Liver (tissue), 9 donors: ENCODE measurements around the gene SERINC3. TPM values are rescaled to one million over a fixed set of nuclear protein-coding genes. Genes with fewer than 3 reads are reported as not detected.

Source experiments
- DNase-seq: peaks from one replicate; pipeline ENCODE4 v3.0.0-alpha.2; 2017; ENCODE audit warnings: low spot score
- H3K27ac ChIP-seq, 2 donors: one replicate each; pipeline ENCODE4 v1.7.0; 2013; ENCODE audit warnings: inconsistent platforms in 2 of 2, low read length in 2 of 2, control low read depth in 1 of 2, low read depth in 1 of 2, mild to moderate bottlenecking in 1 of 2
- H3K27me3 ChIP-seq, 4 donors: one replicate each; pipeline versions ENCODE4 v1.6.1 to v1.7.0; 2013; ENCODE audit warnings: low read length in 3 of 4, inconsistent platforms in 1 of 4, mild to moderate bottlenecking in 1 of 4, moderate library complexity in 1 of 4; ENCODE audit not compliant: control insufficient read depth in 4 of 4, insufficient read depth in 4 of 4
- H3K36me3 ChIP-seq, 4 donors: one replicate each; pipeline versions ENCODE4 v1.6.1 to v1.7.0; 2013; ENCODE audit warnings: low read length in 3 of 4, mild to moderate bottlenecking in 3 of 4, low read depth in 1 of 4, moderate library complexity in 1 of 4; ENCODE audit not compliant: control insufficient read depth in 4 of 4, insufficient read depth in 3 of 4
- H3K4me1 ChIP-seq, 4 donors: one replicate each; pipeline versions ENCODE4 v1.6.1 to v1.7.0; 2013; ENCODE audit warnings: low read length in 3 of 4, mild to moderate bottlenecking in 3 of 4, moderate library complexity in 1 of 4; ENCODE audit not compliant: control insufficient read depth in 4 of 4, insufficient read depth in 4 of 4
- H3K4me3 ChIP-seq, 3 donors: one replicate each; pipeline versions ENCODE4 v1.6.1 to v1.7.0; 2013; ENCODE audit warnings: low read length in 3 of 3, control low read depth in 1 of 3, low read depth in 1 of 3, mild to moderate bottlenecking in 1 of 3
- H3K9ac ChIP-seq, 2 donors: one replicate each; pipeline ENCODE4 v1.7.0; 2013; ENCODE audit warnings: low read length in 2 of 2, mild to moderate bottlenecking in 2 of 2, moderate library complexity in 2 of 2, control low read depth in 1 of 2, low read depth in 1 of 2
- H3K9me3 ChIP-seq, 4 donors: one replicate each; pipeline versions ENCODE4 v1.6.1 to v1.7.0; 2013; ENCODE audit warnings: low read length in 3 of 4; ENCODE audit not compliant: control insufficient read depth in 4 of 4
- ATF3 ChIP-seq: IDR thresholded peaks from 2 replicates; pipeline ENCODE4 v1.6.1; 2016; ENCODE audit warnings: antibody characterized with exemption
- EGR1 ChIP-seq, 2 donors: IDR thresholded peaks; 2 replicates each; pipeline ENCODE4 v1.6.1; 2016 to 2018; ENCODE audit warnings: antibody characterized with exemption in 2 of 2, low read depth in 2 of 2
- FOXA1 ChIP-seq: IDR thresholded peaks from 2 replicates; pipeline ENCODE4 v1.6.1; 2016; ENCODE audit warnings: antibody characterized with exemption
- FOXA2 ChIP-seq: IDR thresholded peaks from 2 replicates; pipeline ENCODE4 v1.6.1; 2016; ENCODE audit warnings: antibody characterized with exemption
- GABPA ChIP-seq, 2 donors: IDR thresholded peaks in 1 of 2; conservative IDR thresholded peaks in 1 of 2; 2 replicates each; pipeline ENCODE4 v1.6.1; 2016; ENCODE audit warnings: antibody characterized with exemption in 2 of 2, mild to moderate bottlenecking in 1 of 2, moderate library complexity in 1 of 2
- HNF4A ChIP-seq, 2 donors: conservative IDR thresholded peaks; 2 replicates each; pipeline ENCODE4 v1.6.1; 2016; ENCODE audit warnings: antibody characterized with exemption in 2 of 2, mild to moderate bottlenecking in 2 of 2
- HNF4G ChIP-seq: IDR thresholded peaks from 2 replicates; pipeline ENCODE4 v1.6.1; 2016; ENCODE audit warnings: antibody characterized with exemption
- JUND ChIP-seq, 2 donors: IDR thresholded peaks; 2 replicates each; pipeline ENCODE4 v1.6.1; 2016; ENCODE audit warnings: antibody characterized with exemption in 2 of 2
- MAX ChIP-seq: IDR thresholded peaks from 2 replicates; pipeline ENCODE4 v1.6.1; 2016; ENCODE audit warnings: antibody characterized with exemption
- NR2F2 ChIP-seq: IDR thresholded peaks from 2 replicates; pipeline ENCODE4 v1.6.1; 2016; ENCODE audit warnings: antibody characterized with exemption
- RAD21 ChIP-seq, 2 donors: IDR thresholded peaks; 2 replicates each; pipeline ENCODE4 v1.6.1; 2016; ENCODE audit warnings: antibody characterized with exemption in 2 of 2, mild to moderate bottlenecking in 2 of 2
- RXRA ChIP-seq, 2 donors: IDR thresholded peaks; 2 replicates each; pipeline ENCODE4 v1.6.1; 2017 to 2018; ENCODE audit warnings: antibody characterized with exemption in 2 of 2, mild to moderate bottlenecking in 1 of 2
- SP1 ChIP-seq: IDR thresholded peaks from 2 replicates; pipeline ENCODE4 v1.6.1; 2018; ENCODE audit warnings: antibody characterized with exemption, mild to moderate bottlenecking
- TAF1 ChIP-seq: conservative IDR thresholded peaks from 2 replicates; pipeline ENCODE4 v1.6.1; 2016; ENCODE audit warnings: antibody characterized with exemption, mild to moderate bottlenecking
- WGBS: extraction: QIAGEN DNeasy Blood & Tissue Kit; methylation state at CpG from one replicate; pipeline ENCODE4 v1.1.7; 2013; 5-methylcytosine and 5-hydroxymethylcytosine counted together
- polyA plus RNA-seq, 2 donors: library from polyadenylated mRNA; stranded (reverse) in 1 of 2; unstranded in 1 of 2; fragments of 200-250 nt in 1 of 2; fragments of >200 nt in 1 of 2; fragmentation: Nextera tagmentation in 1 of 2; extraction: Ambion mirVana in 1 of 2; gene quantifications; one replicate each; pipeline versions ENCODE4 v1.2.1 to v1.2.3, GENCODE V29; 2013 to 2015
- total RNA-seq, 2 donors: library from RNA; depleted of rRNA; stranded (reverse); fragments of >200 nt; gene quantifications; one replicate each; pipeline ENCODE4 v1.2.3, GENCODE V29; 2014
- TF ChIP-seq, protein P1 (sequence below): IDR thresholded peaks from 2 replicates; pipeline ENCODE4 v1.6.1; 2016; ENCODE audit warnings: antibody characterized with exemption, mild to moderate bottlenecking
- TF ChIP-seq, protein P2 (sequence below): fragments of 150-350 bp; IDR thresholded peaks from 2 replicates; pipeline ENCODE4 v1.5.1; 2017; ENCODE audit warnings: improper control_type of control experiment, low read depth, low read length; ENCODE audit not compliant: missing input control
- donor health status: healthy.
- donor health status: healthy.
- donor health status: healthy.
- donor health status: healthy.
- donor health status: healthy.

Gene SERINC3
- total and polyA plus RNA-seq, 4 donors: 51.1 to 70.0 (median 58.5) TPM

- H3K9me3 ChIP-seq: no peaks in the 10 kb centered on the region
- H3K36me3 ChIP-seq: peaks cover 13 to 79% (median 57%) of the 10 kb centered on the region in 4 donors
- H3K27me3 ChIP-seq: no peaks in the 10 kb centered on the region
- no peak overlapping the region for H3K27ac ChIP-seq
- H3K4me1 ChIP-seq: no peaks in the 10 kb centered on the region
- no peak for DNase-seq
- no peak overlapping the region for H3K9ac ChIP-seq
- WGBS: 84% methylated on average over 5 of the region's 5 CpGs
- TF ChIP-seq, protein P1, sequence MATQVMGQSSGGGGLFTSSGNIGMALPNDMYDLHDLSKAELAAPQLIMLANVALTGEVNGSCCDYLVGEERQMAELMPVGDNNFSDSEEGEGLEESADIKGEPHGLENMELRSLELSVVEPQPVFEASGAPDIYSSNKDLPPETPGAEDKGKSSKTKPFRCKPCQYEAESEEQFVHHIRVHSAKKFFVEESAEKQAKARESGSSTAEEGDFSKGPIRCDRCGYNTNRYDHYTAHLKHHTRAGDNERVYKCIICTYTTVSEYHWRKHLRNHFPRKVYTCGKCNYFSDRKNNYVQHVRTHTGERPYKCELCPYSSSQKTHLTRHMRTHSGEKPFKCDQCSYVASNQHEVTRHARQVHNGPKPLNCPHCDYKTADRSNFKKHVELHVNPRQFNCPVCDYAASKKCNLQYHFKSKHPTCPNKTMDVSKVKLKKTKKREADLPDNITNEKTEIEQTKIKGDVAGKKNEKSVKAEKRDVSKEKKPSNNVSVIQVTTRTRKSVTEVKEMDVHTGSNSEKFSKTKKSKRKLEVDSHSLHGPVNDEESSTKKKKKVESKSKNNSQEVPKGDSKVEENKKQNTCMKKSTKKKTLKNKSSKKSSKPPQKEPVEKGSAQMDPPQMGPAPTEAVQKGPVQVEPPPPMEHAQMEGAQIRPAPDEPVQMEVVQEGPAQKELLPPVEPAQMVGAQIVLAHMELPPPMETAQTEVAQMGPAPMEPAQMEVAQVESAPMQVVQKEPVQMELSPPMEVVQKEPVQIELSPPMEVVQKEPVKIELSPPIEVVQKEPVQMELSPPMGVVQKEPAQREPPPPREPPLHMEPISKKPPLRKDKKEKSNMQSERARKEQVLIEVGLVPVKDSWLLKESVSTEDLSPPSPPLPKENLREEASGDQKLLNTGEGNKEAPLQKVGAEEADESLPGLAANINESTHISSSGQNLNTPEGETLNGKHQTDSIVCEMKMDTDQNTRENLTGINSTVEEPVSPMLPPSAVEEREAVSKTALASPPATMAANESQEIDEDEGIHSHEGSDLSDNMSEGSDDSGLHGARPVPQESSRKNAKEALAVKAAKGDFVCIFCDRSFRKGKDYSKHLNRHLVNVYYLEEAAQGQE: no peak
- TF ChIP-seq NR2F2: no peak
- TF ChIP-seq GABPA (IDR thresholded peaks at IDR 0.05 in 1 of 2, conservative IDR thresholded peaks at IDR 0.05 in 1 of 2): no peak
- no peak for TF ChIP-seq RAD21 (IDR thresholded peaks at IDR 0.05)
- TF ChIP-seq SP1: no peak
- TF ChIP-seq TAF1: no peak
- no peak for TF ChIP-seq HNF4A (conservative IDR thresholded peaks at IDR 0.05)
- TF ChIP-seq HNF4G: no peak
- TF ChIP-seq FOXA2: no peak
- no peak for TF ChIP-seq ATF3
- no peak for TF ChIP-seq EGR1 (IDR thresholded peaks at IDR 0.05; ENCODE audit: low read depth in 2 of 2)
- no peak for TF ChIP-seq FOXA1
- TF ChIP-seq JUND (IDR thresholded peaks at IDR 0.05): no peak
- no peak for TF ChIP-seq RXRA (IDR thresholded peaks at IDR 0.05)
- H3K4me3 ChIP-seq: no peak overlapping the region
Observed at GRCh38 chr20:44491635-44492395, 30.1 kb downstream of the SERINC3 start.

GRCh38 chr20:44489931-44490330 is 31.9 kb downstream of the SERINC3 start:
- H3K27ac ChIP-seq: no peak overlapping the region
- H3K27me3 ChIP-seq: no peaks in the 10 kb centered on the region
- WGBS: 87% methylated on average over 3 of the region's 3 CpGs
- H3K4me3 ChIP-seq: no peak overlapping the region
- DNase-seq: no peak
- H3K36me3 ChIP-seq: peaks cover 15 to 69% (median 57%) of the 10 kb centered on the region in 4 donors
- peaks cover 0 to 4% (median 2%) of the 10 kb centered on the region in 4 donors for H3K4me1 ChIP-seq
- no peaks in the 10 kb centered on the region for H3K9me3 ChIP-seq
- H3K9ac ChIP-seq: no peak overlapping the region
- no peak for TF ChIP-seq HNF4G
- TF ChIP-seq, protein P2, sequence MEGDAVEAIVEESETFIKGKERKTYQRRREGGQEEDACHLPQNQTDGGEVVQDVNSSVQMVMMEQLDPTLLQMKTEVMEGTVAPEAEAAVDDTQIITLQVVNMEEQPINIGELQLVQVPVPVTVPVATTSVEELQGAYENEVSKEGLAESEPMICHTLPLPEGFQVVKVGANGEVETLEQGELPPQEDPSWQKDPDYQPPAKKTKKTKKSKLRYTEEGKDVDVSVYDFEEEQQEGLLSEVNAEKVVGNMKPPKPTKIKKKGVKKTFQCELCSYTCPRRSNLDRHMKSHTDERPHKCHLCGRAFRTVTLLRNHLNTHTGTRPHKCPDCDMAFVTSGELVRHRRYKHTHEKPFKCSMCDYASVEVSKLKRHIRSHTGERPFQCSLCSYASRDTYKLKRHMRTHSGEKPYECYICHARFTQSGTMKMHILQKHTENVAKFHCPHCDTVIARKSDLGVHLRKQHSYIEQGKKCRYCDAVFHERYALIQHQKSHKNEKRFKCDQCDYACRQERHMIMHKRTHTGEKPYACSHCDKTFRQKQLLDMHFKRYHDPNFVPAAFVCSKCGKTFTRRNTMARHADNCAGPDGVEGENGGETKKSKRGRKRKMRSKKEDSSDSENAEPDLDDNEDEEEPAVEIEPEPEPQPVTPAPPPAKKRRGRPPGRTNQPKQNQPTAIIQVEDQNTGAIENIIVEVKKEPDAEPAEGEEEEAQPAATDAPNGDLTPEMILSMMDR: no peak
- TF ChIP-seq RXRA (IDR thresholded peaks at IDR 0.05): no peak
- TF ChIP-seq GABPA (IDR thresholded peaks at IDR 0.05 in 1 of 2, conservative IDR thresholded peaks at IDR 0.05 in 1 of 2): no peak
- no peak for TF ChIP-seq HNF4A (conservative IDR thresholded peaks at IDR 0.05)
- TF ChIP-seq RAD21 (IDR thresholded peaks at IDR 0.05): no peak
- TF ChIP-seq NR2F2: no peak
- TF ChIP-seq MAX: no peak
- no peak for TF ChIP-seq FOXA1
- TF ChIP-seq FOXA2: no peak
- TF ChIP-seq TAF1: no peak
- no peak for TF ChIP-seq EGR1 (IDR thresholded peaks at IDR 0.05; ENCODE audit: low read depth in 2 of 2)
- TF ChIP-seq, protein P1: no peak
- no peak for TF ChIP-seq SP1
- no peak for TF ChIP-seq ATF3
- no peak for TF ChIP-seq JUND (IDR thresholded peaks at IDR 0.05)
